ENCODE results near the gene C13orf42.

- TF ChIP-seq JUND (IDR thresholded peaks at IDR 0.05) (no peak), EZH2 (IDR thresholded peaks at IDR 0.05) (no peak), CTCF (IDR thresholded peaks at IDR 0.05 in 2 of 3, conservative IDR thresholded peaks at IDR 0.05 in 1 of 3; ENCODE audit: borderline replicate concordance in 1 of 3, insufficient read depth in 1 of 3, low read depth in 2 of 3, low read length in 2 of 3) (no peak), ZNF274 (IDR thresholded peaks at IDR 0.05; ENCODE audit: low read depth, low read length) (no peak), YY1 (IDR thresholded peaks at IDR 0.05; ENCODE audit: extremely low read depth, insufficient replicate concordance, low read depth, low read length) (no peak), REST (IDR thresholded peaks at IDR 0.05; ENCODE audit: low read depth) (no peak), ZFX (IDR thresholded peaks at IDR 0.05) (no peak), POLR2A (IDR thresholded peaks at IDR 0.05; ENCODE audit: borderline replicate concordance, extremely low read depth, insufficient read depth, insufficient read length) (no peak), RAD21 (IDR thresholded peaks at IDR 0.05; ENCODE audit: low read depth) (no peak), CEBPB (IDR thresholded peaks at IDR 0.05; ENCODE audit: low read depth) (no peak), SP1 (IDR thresholded peaks at IDR 0.05; ENCODE audit: low read depth) (no peak), POLR2AphosphoS5 (IDR thresholded peaks at IDR 0.05; ENCODE audit: low read depth, low read length) (no peak), SRF (IDR thresholded peaks at IDR 0.05; ENCODE audit: low read depth) (no peak), ZBTB33 (IDR thresholded peaks at IDR 0.05; ENCODE audit: extremely low read depth, insufficient replicate concordance, low read length) (no peak)
These were observed 7.8 kb upstream of the C13orf42 start for GRCh38 chr13:51118809-51119431.
